SU-DHL-6 (cell line): Measurements from ENCODE around the gene OLFML2B.

Experiments
- H2AFZ ChIP-seq: fragments of 200-600 bp; sonication (generic); 2 replicates; pipeline ENCODE4 v1.6.1; 2014; ENCODE audit warnings: low read depth, mild to moderate bottlenecking, moderate library complexity, mixed read lengths, antibody characterized with exemption, low read length; ENCODE audit not compliant: severe bottlenecking
- H3F3A ChIP-seq: fragments of 200-600 bp; shearing (Covaris generic); 2 replicates; pipeline ENCODE4 v1.6.0; 2016; ENCODE audit warnings: antibody characterized with exemption, mild to moderate bottlenecking; ENCODE audit not compliant: insufficient read depth
- H3K27ac ChIP-seq: fragments of 200-600 bp; sonication (generic); 2 replicates; pipeline ENCODE4 v1.5.1; 2016; ENCODE audit warnings: low read depth, mild to moderate bottlenecking, low read length, moderate library complexity, mixed read lengths
- H3K27me3 ChIP-seq: fragments of 200-600 bp; sonication (generic), shearing (Covaris generic); 2 replicates; pipeline ENCODE4 v1.6.0; 2014; ENCODE audit warnings: mild to moderate bottlenecking, low read length
- H3K36me3 ChIP-seq: fragments of 200-600 bp; sonication (generic); 2 replicates; pipeline ENCODE4 v1.6.1; 2014; ENCODE audit warnings: mild to moderate bottlenecking, low read length, mixed read lengths
- H3K4me2 ChIP-seq: fragments of 300-600, 200-600 bp; shearing (Covaris generic), sonication (generic); 2 replicates; pipeline ENCODE4 v1.6.0; 2014; ENCODE audit warnings: low read length, low read depth, mild to moderate bottlenecking; ENCODE audit not compliant: poor library complexity, severe bottlenecking
- H3K4me3 ChIP-seq: fragments of 200-600 bp; sonication (generic); 2 replicates; pipeline ENCODE4 v1.5.1; 2014; ENCODE audit warnings: antibody characterized with exemption, low read length, mild to moderate bottlenecking, mixed read lengths; ENCODE audit not compliant: insufficient read depth, poor library complexity, severe bottlenecking
- H3K79me2 ChIP-seq: fragments of 200-600 bp; sonication (generic); 2 replicates; pipeline ENCODE4 v1.6.1; 2014; ENCODE audit warnings: mild to moderate bottlenecking, low read length, moderate library complexity; ENCODE audit not compliant: insufficient read depth
- H3K9ac ChIP-seq: fragments of 200-600 bp; sonication (generic); 2 replicates; pipeline ENCODE4 v1.7.0; 2014; ENCODE audit warnings: mild to moderate bottlenecking, low read length
- H3K9me2 ChIP-seq: fragments of 200-600 bp; sonication (generic); replicated peaks from 2 replicates; pipeline ENCODE4 v1.6.1; 2014; ENCODE audit warnings: low read length; ENCODE audit not compliant: insufficient read depth
- H3K9me3 ChIP-seq: fragments of 200-600 bp; sonication (generic); 2 replicates; pipeline ENCODE4 v1.6.1; 2014; ENCODE audit warnings: low read length, mixed read lengths; ENCODE audit not compliant: insufficient read depth
- H4K20me1 ChIP-seq: fragments of 200-600 bp; sonication (generic); 2 replicates; pipeline ENCODE4 v1.6.1; 2014; ENCODE audit warnings: low read depth, mild to moderate bottlenecking, antibody characterized with exemption, low read length, moderate library complexity, mixed read lengths
- CTCF ChIP-seq: fragments of 200-600 bp; sonication (generic); IDR thresholded peaks from one replicate; pipeline ENCODE4 v1.5.1; 2017; ENCODE audit warnings: antibody characterized with exemption, mild to moderate bottlenecking, low read length, moderate library complexity; ENCODE audit not compliant: insufficient read depth, poor library complexity, severe bottlenecking
- EZH2phosphoT487 ChIP-seq: fragments of 200-600 bp; sonication (generic), shearing (Covaris generic); conservative IDR thresholded peaks from 2 replicates; pipeline ENCODE4 v1.6.1; 2018; ENCODE audit warnings: mild to moderate bottlenecking, antibody characterized with exemption, low read length, moderate library complexity, mixed read lengths

The OLFML2B gene

GRCh38 chr1:161972828-161973227 is 50.8 kb downstream of the OLFML2B start:
- TF ChIP-seq CTCF (no peak), EZH2phosphoT487 (no peak)

GRCh38 chr1:161970633-161971032 is 53.0 kb downstream of the OLFML2B start:
- Histone ChIP-seq H3K27me3 (no peaks in the 10 kb centered on the region), H3F3A (no peaks in the 10 kb centered on the region), H4K20me1 (no peaks in the 10 kb centered on the region), H3K79me2 (no peaks in the 10 kb centered on the region), H3K9me2 (no peaks in the 10 kb centered on the region), H2AFZ (no peak overlapping the region), H3K4me2 (no peak overlapping the region), H3K4me3 (no peak overlapping the region), H3K27ac (no peak overlapping the region), H3K9ac (no peak overlapping the region), H3K9me3 (no peaks in the 10 kb centered on the region), H3K36me3 (no peaks in the 10 kb centered on the region)
- TF ChIP-seq CTCF (no peak), EZH2phosphoT487 (no peak)

More at GRCh38 chr1:161972828-161973227, 50.8 kb downstream of the OLFML2B start:
- Histone ChIP-seq H4K20me1 (no peaks in the 10 kb centered on the region), H3K79me2 (no peaks in the 10 kb centered on the region), H3K9me2 (no peaks in the 10 kb centered on the region), H3K36me3 (no peaks in the 10 kb centered on the region), H3K9me3 (no peaks in the 10 kb centered on the region), H3K27ac (no peak overlapping the region), H2AFZ (no peak overlapping the region), H3F3A (no peaks in the 10 kb centered on the region), H3K27me3 (no peaks in the 10 kb centered on the region), H3K4me2 (no peak overlapping the region), H3K9ac (no peak overlapping the region), H3K4me3 (no peak overlapping the region)

GRCh38 chr1:161970036-161970435 is 53.6 kb downstream of the OLFML2B start:
- no peak overlapping the region for H2AFZ ChIP-seq
- no peaks in the 10 kb centered on the region for H3K9me2 ChIP-seq
- H4K20me1 ChIP-seq: no peaks in the 10 kb centered on the region
- H3K27ac ChIP-seq: no peak overlapping the region
- no peaks in the 10 kb centered on the region for H3K36me3 ChIP-seq
- H3K4me2 ChIP-seq: no peak overlapping the region
- no peaks in the 10 kb centered on the region for H3K27me3 ChIP-seq
- H3K79me2 ChIP-seq: no peaks in the 10 kb centered on the region
- H3F3A ChIP-seq: no peaks in the 10 kb centered on the region
- TF ChIP-seq CTCF (no peak), EZH2phosphoT487 (no peak)
- H3K9me3 ChIP-seq: no peaks in the 10 kb centered on the region
- H3K9ac ChIP-seq: no peak overlapping the region
- H3K4me3 ChIP-seq: no peak overlapping the region
